Vagina (tissue), 2 donors: ENCODE data around the gene ZNF80. TPM values are rescaled to one million over a fixed set of nuclear protein-coding genes. Genes with fewer than 3 reads are reported as not detected.
A peak's percentile ranks its signal among the peaks of the same experiment; 100 is the strongest.

Experiments
- DNase-seq, 2 donors: peaks; one replicate each; pipeline ENCODE4 v3.0.0-alpha.2; 2017; ENCODE audit errors: extremely low spot score in 2 of 2
- H3K27ac ChIP-seq: fragments of 200-600 bp; sonication (generic); one replicate; pipeline ENCODE4 v1.5.1; 2019
- H3K27me3 ChIP-seq: fragments of 200-600 bp; sonication (generic); one replicate; pipeline ENCODE4 v1.5.1; 2019
- H3K36me3 ChIP-seq, 2 donors: fragments of 200-600 bp; sonication (generic); one replicate each; pipeline ENCODE4 v1.5.1; 2017 to 2019
- H3K4me1 ChIP-seq: fragments of 200-600 bp; sonication (generic); one replicate; pipeline ENCODE4 v1.5.1; 2019
- H3K4me3 ChIP-seq, 2 donors: fragments of 200-600 bp; sonication (generic); 1 replicate in 1 of 2; 2 replicates in 1 of 2; pipeline ENCODE4 v1.5.1; 2016 to 2019
- H3K9me3 ChIP-seq: fragments of 200-600 bp; sonication (generic); one replicate; pipeline ENCODE4 v1.5.1; 2019
- POLR2A ChIP-seq, 2 donors: fragments of 450-650 bp; IDR thresholded peaks; one replicate each; pipeline ENCODE4 v1.6.1; 2017; ENCODE audit warnings: antibody characterized with exemption in 2 of 2, mild to moderate bottlenecking in 2 of 2, moderate library complexity in 2 of 2
- POLR2AphosphoS5 ChIP-seq, 2 donors: sonication (generic); formaldehyde crosslinking; IDR thresholded peaks; one replicate each; pipeline ENCODE4 v1.9.0; 2017; ENCODE audit warnings: antibody characterized with exemption in 2 of 2, mild to moderate bottlenecking in 2 of 2, low read depth in 1 of 2; ENCODE audit not compliant: insufficient read depth in 1 of 2
- intact Hi-C: fragments of 100-400 bp; cut with DNase I; formaldehyde crosslinking; loops from one replicate; pipeline ENCODE4 v1.15.1; 2023
- total RNA-seq: library from RNA; depleted of rRNA; stranded (reverse); fragments of >200 nt; gene quantifications from one replicate; pipeline ENCODE4 v1.2.3, GENCODE V29; 2016
- TF ChIP-seq, protein P1 (sequence below), 3 experiments: fragments of 450-650 bp in 2 of 3; fragments of 200-600 bp in 1 of 3; sonication (generic) in 1 of 3; IDR thresholded peaks; one replicate each; pipeline ENCODE4 v1.5.1; 2017 to 2019; ENCODE audit warnings: antibody characterized with exemption in 3 of 3, mild to moderate bottlenecking in 2 of 3, moderate library complexity in 2 of 3

ZNF80 gene
- total RNA-seq, 1 donor from 2014 or later = 0.74 TPM

GRCh38 chr3:114217266-114217665 lies 20.1 kb downstream of the ZNF80 start:
- no peak overlapping the region for H3K27ac ChIP-seq
- intact Hi-C loops = no loop called here
- no peak overlapping the region for H3K4me3 ChIP-seq
- no peaks in the 10 kb centered on the region for H3K4me1 ChIP-seq
- DNase-seq = no peak
- no peaks in the 10 kb centered on the region for H3K27me3 ChIP-seq
- TF ChIP-seq POLR2AphosphoS5 (IDR thresholded peaks at IDR 0.05; ENCODE audit: insufficient read depth in 1 of 2, low read depth in 1 of 2) = no peak
- TF ChIP-seq, protein P1, sequence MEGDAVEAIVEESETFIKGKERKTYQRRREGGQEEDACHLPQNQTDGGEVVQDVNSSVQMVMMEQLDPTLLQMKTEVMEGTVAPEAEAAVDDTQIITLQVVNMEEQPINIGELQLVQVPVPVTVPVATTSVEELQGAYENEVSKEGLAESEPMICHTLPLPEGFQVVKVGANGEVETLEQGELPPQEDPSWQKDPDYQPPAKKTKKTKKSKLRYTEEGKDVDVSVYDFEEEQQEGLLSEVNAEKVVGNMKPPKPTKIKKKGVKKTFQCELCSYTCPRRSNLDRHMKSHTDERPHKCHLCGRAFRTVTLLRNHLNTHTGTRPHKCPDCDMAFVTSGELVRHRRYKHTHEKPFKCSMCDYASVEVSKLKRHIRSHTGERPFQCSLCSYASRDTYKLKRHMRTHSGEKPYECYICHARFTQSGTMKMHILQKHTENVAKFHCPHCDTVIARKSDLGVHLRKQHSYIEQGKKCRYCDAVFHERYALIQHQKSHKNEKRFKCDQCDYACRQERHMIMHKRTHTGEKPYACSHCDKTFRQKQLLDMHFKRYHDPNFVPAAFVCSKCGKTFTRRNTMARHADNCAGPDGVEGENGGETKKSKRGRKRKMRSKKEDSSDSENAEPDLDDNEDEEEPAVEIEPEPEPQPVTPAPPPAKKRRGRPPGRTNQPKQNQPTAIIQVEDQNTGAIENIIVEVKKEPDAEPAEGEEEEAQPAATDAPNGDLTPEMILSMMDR (IDR thresholded peaks at IDR 0.05) = no peak
- TF ChIP-seq POLR2A (IDR thresholded peaks at IDR 0.05) = no peak
- no peaks in the 10 kb centered on the region for H3K36me3 ChIP-seq
- H3K9me3 ChIP-seq = no peaks in the 10 kb centered on the region

GRCh38 chr3:114216186-114216970 lies 21.0 kb downstream of the ZNF80 start:
- Histone ChIP-seq H3K27me3 (no peaks in the 10 kb centered on the region), H3K4me1 (no peaks in the 10 kb centered on the region), H3K9me3 (no peaks in the 10 kb centered on the region), H3K4me3 (no peak overlapping the region), H3K27ac (no peak overlapping the region), H3K36me3 (no peaks in the 10 kb centered on the region)
- TF ChIP-seq, protein P1 (IDR thresholded peaks at IDR 0.05) = no peak
- no peak for TF ChIP-seq POLR2A (IDR thresholded peaks at IDR 0.05)
- no peak for TF ChIP-seq POLR2AphosphoS5 (IDR thresholded peaks at IDR 0.05; ENCODE audit: insufficient read depth in 1 of 2, low read depth in 1 of 2)
- intact Hi-C loops = no loop called here
- DNase-seq = no peak

- H3K4me1 ChIP-seq = no peaks in the 10 kb centered on the region
- intact Hi-C loops = no loop called here
- no peaks in the 10 kb centered on the region for H3K36me3 ChIP-seq
- H3K9me3 ChIP-seq = no peaks in the 10 kb centered on the region
- H3K27ac ChIP-seq = peak overlapping the region; percentile 46
- H3K4me3 ChIP-seq = peak overlapping the region; percentile 5 to 21
- no peaks in the 10 kb centered on the region for H3K27me3 ChIP-seq
- no peak for DNase-seq
- TF ChIP-seq POLR2A (IDR thresholded peaks at IDR 0.05) = no peak
- TF ChIP-seq, protein P1 (IDR thresholded peaks at IDR 0.05) = no peak
- TF ChIP-seq POLR2AphosphoS5 (IDR thresholded peaks at IDR 0.05; ENCODE audit: insufficient read depth in 1 of 2, low read depth in 1 of 2) = no peak
Measured at GRCh38 chr3:114214542-114215341, 22.6 kb downstream of the ZNF80 start.

DNA sequence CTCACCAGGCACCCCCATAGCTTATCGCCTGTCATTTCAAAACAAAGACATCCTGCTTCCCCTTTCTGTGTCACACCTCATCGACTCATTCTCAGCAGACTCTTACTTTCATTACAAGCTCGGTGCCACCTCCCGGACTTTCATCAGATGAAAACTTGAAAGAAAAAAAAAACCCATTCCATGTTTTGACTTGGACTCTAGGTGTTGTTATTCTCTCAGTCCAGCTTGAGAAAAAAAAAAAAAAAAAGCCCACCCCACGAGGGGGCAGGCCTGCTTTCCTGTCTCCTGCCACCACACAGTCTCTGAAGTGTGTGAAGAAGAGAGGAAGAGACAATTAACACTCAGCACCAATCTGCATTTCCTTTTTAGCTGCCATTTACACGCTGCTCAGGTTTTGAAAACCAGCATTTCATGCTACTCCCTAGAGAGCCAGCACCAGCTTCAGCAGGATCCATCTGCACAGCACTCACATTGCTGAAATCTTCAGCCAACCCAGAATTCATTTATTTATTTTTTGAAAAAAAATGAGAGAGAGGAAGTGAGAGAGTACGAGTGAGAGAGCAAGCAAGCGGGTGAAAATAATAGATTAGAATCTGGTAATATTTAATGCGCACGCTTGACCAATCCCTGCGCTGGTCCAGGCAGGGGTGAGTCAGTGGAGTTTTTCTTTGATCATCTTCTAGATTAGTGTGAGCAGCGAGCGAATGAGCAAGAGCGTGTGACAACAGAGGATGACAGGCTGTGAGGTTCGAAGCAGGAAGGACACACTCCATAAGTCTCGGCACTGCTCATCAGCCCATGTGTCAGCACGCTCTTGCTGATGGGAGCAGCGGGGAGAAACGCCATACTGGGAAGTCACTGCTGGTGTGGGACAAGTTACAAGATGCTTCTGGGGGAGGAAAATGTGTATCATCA lies 23.5 kb downstream of the ZNF80 start:
- TF ChIP-seq POLR2A (IDR thresholded peaks at IDR 0.05) = no peak
- no peak for TF ChIP-seq POLR2AphosphoS5 (IDR thresholded peaks at IDR 0.05; ENCODE audit: insufficient read depth in 1 of 2, low read depth in 1 of 2)
- TF ChIP-seq, protein P1 (IDR thresholded peaks at IDR 0.05) = no peak

More for the DNA sequence above, 23.5 kb downstream of the ZNF80 start:
- no peaks in the 10 kb centered on the region for H3K27me3 ChIP-seq
- peak overlapping the region; percentile 5 to 21 for H3K4me3 ChIP-seq
- no peaks in the 10 kb centered on the region for H3K4me1 ChIP-seq
- H3K36me3 ChIP-seq = no peaks in the 10 kb centered on the region
- DNase-seq = no peak
- H3K9me3 ChIP-seq = no peaks in the 10 kb centered on the region
- peak overlapping the region; percentile 46 for H3K27ac ChIP-seq
- intact Hi-C loops = no loop called here
